ENCODE data around the gene TANGO6.
"Not testable (repeated sequence)": the region's sequence is repeated elsewhere in the genome, so short reads cannot be mapped to it uniquely, and the experiment has no call there.

The TANGO6 gene

GRCh38 chr16:69123910-69124309, 280.6 kb downstream of the TANGO6 start:
- peak; percentile 60 for DNase-seq

- DNase-seq: not testable (repeated sequence)
Measured at GRCh38 chr16:69124406-69124805, 281.1 kb downstream of the TANGO6 start.

GRCh38 chr16:69124961-69125360, 281.6 kb downstream of the TANGO6 start:
- not testable (repeated sequence) for DNase-seq

GRCh38 chr16:69126221-69126620, 282.9 kb downstream of the TANGO6 start:
- DNase-seq: no peak

GRCh38 chr16:69126801-69127200, 283.5 kb downstream of the TANGO6 start:
- DNase-seq: not testable (repeated sequence)

- DNase-seq: no peak
Measured at GRCh38 chr16:69127966-69128510, 284.7 kb downstream of the TANGO6 start.

GRCh38 chr16:69130461-69130860, 287.1 kb downstream of the TANGO6 start:
- DNase-seq: no peak

- DNase-seq: peak; percentile 23
Measured at GRCh38 chr16:69131167-69131838, 288.0 kb downstream of the TANGO6 start.

- DNase-seq: peak; percentile 79
Measured at GRCh38 chr16:69131839-69132423, 288.6 kb downstream of the TANGO6 start.

GRCh38 chr16:69132424-69133252, 289.3 kb downstream of the TANGO6 start, which contains the start of the genes CHTF8 and UTP4:
TSS of gene CHTF8 (minus strand) at chr16:69132588. CDS start at chr16:69121458, 11,130 bp downstream.
TSS of gene UTP4 (plus strand) at chr16:69132649. CDS start at chr16:69133460, 811 bp downstream.
- DNase-seq: peak; percentile 84

- no peak for DNase-seq
Measured at GRCh38 chr16:69133373-69133954, 290.1 kb downstream of the TANGO6 start.

Measured in HCEC 1CT (cell line).